Measurements from ENCODE around the gene TNK1. TPM values are rescaled to one million over a fixed set of nuclear protein-coding genes. Genes with fewer than 3 reads are reported as not detected.

TNK1 gene
- total RNA-seq, 1 donor from 2014 or later: 0.34 TPM

DNA sequence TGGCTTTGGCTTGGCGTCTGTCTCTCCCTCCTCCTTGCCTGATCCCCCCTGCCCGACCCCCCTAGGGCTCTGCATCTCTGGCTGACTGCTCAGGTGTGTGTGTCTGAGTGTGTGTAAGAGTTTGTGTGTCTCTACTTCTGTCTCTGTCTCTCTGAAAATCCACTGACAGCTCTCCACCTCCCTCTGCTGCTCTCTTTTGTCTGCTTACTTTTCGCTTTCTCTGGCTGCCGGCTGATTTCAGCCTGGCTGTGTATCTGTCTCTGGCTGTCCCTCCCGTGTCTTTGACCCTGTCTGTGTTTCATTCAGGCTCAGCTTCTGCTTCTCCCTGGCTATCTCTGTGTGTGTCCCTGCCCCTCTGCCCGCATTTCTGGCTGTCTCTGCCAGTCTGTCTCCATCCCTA, 35.4 kb downstream of the TNK1 start:
- TF ChIP-seq, protein P1, sequence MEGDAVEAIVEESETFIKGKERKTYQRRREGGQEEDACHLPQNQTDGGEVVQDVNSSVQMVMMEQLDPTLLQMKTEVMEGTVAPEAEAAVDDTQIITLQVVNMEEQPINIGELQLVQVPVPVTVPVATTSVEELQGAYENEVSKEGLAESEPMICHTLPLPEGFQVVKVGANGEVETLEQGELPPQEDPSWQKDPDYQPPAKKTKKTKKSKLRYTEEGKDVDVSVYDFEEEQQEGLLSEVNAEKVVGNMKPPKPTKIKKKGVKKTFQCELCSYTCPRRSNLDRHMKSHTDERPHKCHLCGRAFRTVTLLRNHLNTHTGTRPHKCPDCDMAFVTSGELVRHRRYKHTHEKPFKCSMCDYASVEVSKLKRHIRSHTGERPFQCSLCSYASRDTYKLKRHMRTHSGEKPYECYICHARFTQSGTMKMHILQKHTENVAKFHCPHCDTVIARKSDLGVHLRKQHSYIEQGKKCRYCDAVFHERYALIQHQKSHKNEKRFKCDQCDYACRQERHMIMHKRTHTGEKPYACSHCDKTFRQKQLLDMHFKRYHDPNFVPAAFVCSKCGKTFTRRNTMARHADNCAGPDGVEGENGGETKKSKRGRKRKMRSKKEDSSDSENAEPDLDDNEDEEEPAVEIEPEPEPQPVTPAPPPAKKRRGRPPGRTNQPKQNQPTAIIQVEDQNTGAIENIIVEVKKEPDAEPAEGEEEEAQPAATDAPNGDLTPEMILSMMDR (IDR thresholded peaks at IDR 0.05; ENCODE audit: partially characterized antibody, unreplicated experiment): no peak
- no peak for DNase-seq
- peaks cover 15% of the 10 kb centered on the region for H3K9me3 Mint-ChIP-seq (ENCODE audit: unreplicated experiment)
- H3K4me3 Mint-ChIP-seq (ENCODE audit: unreplicated experiment): peak overlapping the region; percentile 64
- H3K36me3 Mint-ChIP-seq (ENCODE audit: unreplicated experiment): peaks cover 7% of the 10 kb centered on the region
- peaks cover 15% of the 10 kb centered on the region for H3K27me3 Mint-ChIP-seq (ENCODE audit: unreplicated experiment)
- H3K4me1 Mint-ChIP-seq (ENCODE audit: low read depth, unreplicated experiment): peaks cover 17% of the 10 kb centered on the region
- peak overlapping the region; percentile 25 for H3K27ac Mint-ChIP-seq (ENCODE audit: unreplicated experiment)

DNA sequence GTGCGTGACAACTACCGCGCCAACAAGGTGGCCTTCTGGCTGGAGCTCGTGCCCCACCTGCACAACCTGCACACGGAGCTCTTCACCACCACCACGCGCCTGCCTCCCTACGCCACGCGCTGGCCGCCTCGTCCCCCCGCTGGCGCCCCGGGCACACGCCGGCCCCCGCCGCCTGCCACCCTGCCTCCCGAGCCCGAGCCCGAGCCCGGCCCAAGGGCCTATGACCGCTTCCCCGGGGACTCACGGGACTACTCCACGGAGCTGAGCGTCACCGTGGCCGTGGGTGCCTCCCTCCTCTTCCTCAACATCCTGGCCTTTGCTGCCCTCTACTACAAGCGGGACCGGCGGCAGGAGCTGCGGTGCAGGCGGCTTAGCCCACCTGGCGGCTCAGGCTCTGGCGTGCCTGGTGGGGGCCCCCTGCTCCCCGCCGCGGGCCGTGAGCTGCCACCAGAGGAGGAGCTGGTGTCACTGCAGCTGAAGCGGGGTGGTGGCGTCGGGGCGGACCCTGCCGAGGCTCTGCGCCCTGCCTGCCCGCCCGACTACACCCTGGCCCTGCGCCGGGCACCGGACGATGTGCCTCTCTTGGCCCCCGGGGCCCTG, 36.3 kb downstream of the TNK1 start:
- TF ChIP-seq, protein P1 (IDR thresholded peaks at IDR 0.05; ENCODE audit: partially characterized antibody, unreplicated experiment): no peak
- Mint-ChIP-seq H3K4me3 (ENCODE audit: unreplicated experiment) (no peak overlapping the region), H3K27me3 (ENCODE audit: unreplicated experiment) (peaks cover 17% of the 10 kb centered on the region), H3K4me1 (ENCODE audit: low read depth, unreplicated experiment) (peaks cover 19% of the 10 kb centered on the region), H3K27ac (ENCODE audit: unreplicated experiment) (no peak overlapping the region), H3K9me3 (ENCODE audit: unreplicated experiment) (peaks cover 15% of the 10 kb centered on the region), H3K36me3 (ENCODE audit: unreplicated experiment) (peaks cover 7% of the 10 kb centered on the region)
- DNase-seq: no peak

DNA sequence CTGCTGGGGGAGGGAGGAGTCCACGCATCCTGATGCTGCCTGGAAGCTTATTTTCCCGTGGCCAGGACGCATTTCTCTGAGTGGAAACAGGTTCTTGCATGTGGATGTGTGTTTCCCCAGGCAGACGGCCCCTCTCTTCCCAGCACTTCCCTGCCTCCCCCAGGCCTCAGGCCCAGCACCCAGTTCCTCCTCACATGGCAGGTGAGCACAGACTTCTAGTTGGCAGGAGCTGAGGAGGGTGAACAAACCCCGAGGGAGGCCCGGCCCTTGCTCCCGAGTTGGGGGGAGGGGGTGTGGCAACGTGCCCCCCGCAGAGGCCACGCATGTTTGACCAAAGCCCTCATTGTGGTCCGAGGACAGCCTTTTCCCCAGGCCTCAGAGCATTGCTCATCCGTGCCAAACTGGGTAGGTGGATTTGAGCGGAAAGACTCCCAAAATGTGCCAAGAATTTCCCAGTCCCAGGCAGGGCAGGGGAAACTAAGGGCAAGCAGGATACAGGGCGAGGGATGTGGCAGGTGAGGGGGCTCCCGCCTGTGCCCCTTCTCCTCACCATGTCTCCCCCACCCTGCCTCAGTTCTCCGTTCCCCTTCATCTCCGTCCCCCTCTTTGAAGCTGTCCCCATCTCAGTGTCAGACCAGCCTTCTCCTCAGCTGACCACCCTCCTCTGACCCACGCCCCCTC, 37.7 kb downstream of the TNK1 start:
- H3K27ac Mint-ChIP-seq (ENCODE audit: unreplicated experiment): peak overlapping the region; percentile 29
- DNase-seq: no peak
- peaks cover 9% of the 10 kb centered on the region for H3K9me3 Mint-ChIP-seq (ENCODE audit: unreplicated experiment)
- peaks cover 7% of the 10 kb centered on the region for H3K36me3 Mint-ChIP-seq (ENCODE audit: unreplicated experiment)
- peaks cover 11% of the 10 kb centered on the region for H3K27me3 Mint-ChIP-seq (ENCODE audit: unreplicated experiment)
- no peak overlapping the region for H3K4me3 Mint-ChIP-seq (ENCODE audit: unreplicated experiment)
- TF ChIP-seq, protein P1 (IDR thresholded peaks at IDR 0.05; ENCODE audit: partially characterized antibody, unreplicated experiment): no peak
- H3K4me1 Mint-ChIP-seq (ENCODE audit: low read depth, unreplicated experiment): peaks cover 19% of the 10 kb centered on the region

DNA sequence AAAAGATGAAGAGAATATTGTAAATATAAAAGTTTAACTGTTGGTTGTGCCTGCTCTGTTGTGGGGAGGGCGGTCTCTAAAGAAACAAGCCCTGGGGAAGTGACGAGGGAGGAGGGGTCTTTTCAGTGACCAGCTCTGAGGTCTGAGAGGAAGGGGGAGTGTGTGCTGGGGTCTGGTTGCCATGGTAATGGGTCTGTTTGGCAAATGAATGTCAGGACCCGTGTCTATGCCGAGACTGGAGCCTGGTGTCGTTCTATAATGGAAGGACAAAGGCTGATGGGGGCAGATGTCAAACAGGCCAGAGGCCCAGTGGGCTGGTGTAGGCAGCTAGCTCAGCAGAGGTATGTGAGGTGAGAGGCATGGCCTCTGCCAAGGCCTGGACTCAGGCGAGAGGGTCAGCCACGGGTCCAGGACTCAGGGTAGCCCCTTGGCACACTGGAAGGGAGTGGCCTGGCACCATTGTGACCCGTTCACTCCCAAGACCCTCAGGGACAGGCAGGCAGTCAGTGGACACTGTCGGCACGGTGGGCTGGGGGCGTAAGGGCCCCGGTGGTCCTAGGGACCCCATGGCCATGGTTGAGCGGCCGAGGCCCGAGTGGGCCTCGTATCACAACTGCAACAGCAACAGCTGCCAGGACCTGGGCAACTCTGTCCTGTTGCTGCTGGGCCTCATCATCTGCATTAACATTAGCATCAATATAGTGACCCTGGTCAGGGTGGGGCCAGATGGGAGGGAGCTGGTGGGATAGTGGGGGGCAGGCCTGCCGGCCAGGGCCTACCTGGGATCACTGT, 39.1 kb downstream of the TNK1 start, which contains the start of gene SPEM1:
Gene SPEM1 (plus strand): TSS at position 506 of the 792 bp plus-strand sequence. CDS start 61 bp downstream, at position 567.
- no peak for DNase-seq
- TF ChIP-seq, protein P1 (IDR thresholded peaks at IDR 0.05; ENCODE audit: partially characterized antibody, unreplicated experiment): no peak
- Mint-ChIP-seq H3K4me1 (ENCODE audit: low read depth, unreplicated experiment) (peaks cover 19% of the 10 kb centered on the region), H3K4me3 (ENCODE audit: unreplicated experiment) (peak within 1 kb of the TSS; percentile 55), H3K36me3 (ENCODE audit: unreplicated experiment) (peaks cover 7% of the 10 kb centered on the region), H3K27me3 (ENCODE audit: unreplicated experiment) (peaks cover 14% of the 10 kb centered on the region), H3K9me3 (ENCODE audit: unreplicated experiment) (peaks cover 11% of the 10 kb centered on the region), H3K27ac (ENCODE audit: unreplicated experiment) (peak within 1 kb of the TSS; percentile 45)
